ENCODE measurements around the gene GORAB. TPM values are rescaled to one million over a fixed set of nuclear protein-coding genes. Genes with fewer than 3 reads are reported as not detected.

The GORAB gene
- total and polyA plus RNA-seq, 2 of the 8 experiments (the other 6 are each of a cell fraction or from before 2014, with no cell fraction given): 4.0 to 9.6 TPM

GRCh38 chr1:170576980-170577379 is 45.0 kb downstream of the GORAB start:
- Histone ChIP-seq H2BK120ac (replicated peaks; ENCODE audit: low read depth, low read length) (no peak overlapping the region), H3K9ac (replicated peaks in 1 of 4; ENCODE audit: extremely low read depth in 1 of 4, low read depth in 3 of 4, low read length in 3 of 4) (no peak overlapping the region), H2BK12ac (ENCODE audit: low read depth, low read length) (no peak overlapping the region), H3K4ac (replicated peaks; ENCODE audit: insufficient read length, low read depth, low read length) (no peak overlapping the region), H3K4me1 (replicated peaks in 1 of 4; ENCODE audit: control insufficient read depth in 3 of 4, insufficient read depth in 4 of 4, low read length in 3 of 4) (peaks cover 0 to 5% (median 1%) of the 10 kb centered on the region in 4 experiments; a peak in 3 of 7 replicates), H3K79me1 (ENCODE audit: low read depth, low read length) (no peaks in the 10 kb centered on the region), H2AK5ac (ENCODE audit: low read depth, low read length) (no peak overlapping the region), H2BK15ac (ENCODE audit: low read length) (no peak overlapping the region), H3K18ac (ENCODE audit: extremely low read depth, low read length) (no peak overlapping the region), H3K14ac (ENCODE audit: insufficient read length) (no peak overlapping the region), H3K4me2 (ENCODE audit: insufficient read depth in 1 of 2, low read depth in 2 of 2, low read length in 2 of 2) (no peak overlapping the region), H3K56ac (replicated peaks; ENCODE audit: insufficient read length, low read depth, low read length) (no peak overlapping the region), H3K27me3 (replicated peaks in 1 of 4; ENCODE audit: control insufficient read depth in 3 of 4, extremely low read depth in 1 of 4, insufficient read depth in 3 of 4, low read length in 3 of 4) (no peaks in the 10 kb centered on the region), H2BK5ac (ENCODE audit: low read depth, low read length) (no peak overlapping the region), H2AFZ (ENCODE audit: low read length) (no peak overlapping the region), H3K4me3 (ENCODE audit: extremely low read depth in 1 of 4, insufficient read depth in 2 of 4, low read depth in 3 of 4, low read length in 4 of 4) (no peak overlapping the region), H4K8ac (ENCODE audit: extremely low read depth, insufficient read depth, low read length) (no peak overlapping the region), H3K23ac (ENCODE audit: insufficient read length) (no peak overlapping the region), H3K9me3 (ENCODE audit: insufficient read depth in 2 of 2, low read depth in 1 of 2, low read length in 1 of 2) (no peaks in the 10 kb centered on the region), H4K20me1 (replicated peaks in 1 of 2; ENCODE audit: control insufficient read depth in 1 of 2, insufficient read depth in 2 of 2, low read length in 2 of 2) (no peaks in the 10 kb centered on the region), H3K23me2 (ENCODE audit: low read depth, low read length) (no peaks in the 10 kb centered on the region), H2BK20ac (ENCODE audit: low read length) (no peak overlapping the region), H4K5ac (ENCODE audit: insufficient read length, low read depth, low read length) (no peak overlapping the region), H3K36me3 (ENCODE audit: control insufficient read depth in 2 of 4, insufficient read depth in 4 of 4, low read length in 3 of 4) (no peaks in the 10 kb centered on the region), H3K27ac (ENCODE audit: low read depth, low read length) (no peak overlapping the region), H3K79me2 (ENCODE audit: control insufficient read depth in 1 of 2, insufficient read depth in 2 of 2, low read length in 2 of 2) (no peaks in the 10 kb centered on the region), H4K91ac (replicated peaks; ENCODE audit: insufficient read length, low read length) (no peak overlapping the region)
- POLR2A ChIA-PET (ENCODE audit: partially characterized antibody): interaction anchor here (1.0 kb wide), 1 partner anchor 14 kb away, joined by 3 read pairs; no protein-coding TSS in a partner anchor
- WGBS, 2 experiments (ENCODE audit: extremely low coverage in 1 of 2, insufficient coverage in 1 of 2, insufficient read length in 1 of 2, insufficient replicate concordance in 2 of 2, low coverage in 1 of 2, low lambda C conversion rate in 2 of 2, missing lambda C conversion rate in 1 of 2): 93% methylated on average over 3 of the region's 3 CpGs; no CpG with 5 or more reads in 1 of the 2 experiments
- TF ChIP-seq SRF (IDR thresholded peaks at IDR 0.05; ENCODE audit: low read depth, low read length) (no peak), CBX5 (IDR thresholded peaks at IDR 0.05; ENCODE audit: low read depth, low read length) (no peak), HDAC2 (IDR thresholded peaks at IDR 0.05; ENCODE audit: borderline replicate concordance in 1 of 2, low read depth in 2 of 2, low read length in 2 of 2) (no peak), TAF7 (optimal IDR thresholded peaks at IDR 0.05; ENCODE audit: borderline replicate concordance, low read depth, low read length) (no peak), GABPA (IDR thresholded peaks at IDR 0.05; ENCODE audit: borderline replicate concordance, insufficient read depth, low read length) (no peak), EP300 (IDR thresholded peaks at IDR 0.05; ENCODE audit: borderline replicate concordance in 1 of 2, low read depth in 2 of 2, low read length in 2 of 2) (no peak), JUN (IDR thresholded peaks at IDR 0.05; ENCODE audit: low read depth, low read length) (no peak), ATF3 (IDR thresholded peaks at IDR 0.05; ENCODE audit: insufficient read depth, low read depth, low read length) (no peak), POLR2A (IDR thresholded peaks at IDR 0.05; ENCODE audit: control extremely low read depth in 1 of 2, low read depth in 2 of 2, low read length in 2 of 2) (no peak), POLR2AphosphoS5 (IDR thresholded peaks at IDR 0.05; ENCODE audit: low read depth, low read length) (no peak), CTBP2 (IDR thresholded peaks at IDR 0.05; ENCODE audit: borderline replicate concordance, insufficient read depth, insufficient read length, low read length) (no peak), SIX5 (IDR thresholded peaks at IDR 0.05; ENCODE audit: low read depth, low read length) (no peak)
- FAIRE-seq: no peak
- DNase-seq (ENCODE audit: low read depth in 1 of 2, low spot score in 2 of 2): no peak
- CTCF ChIA-PET (ENCODE audit: partially characterized antibody): interaction anchor here (0.6 kb wide), 1 partner anchor 232 kb away, joined by 3 read pairs; no protein-coding TSS in a partner anchor

All from H1 (cell line).